Thyroid gland (tissue), 4 donors: Measurements from ENCODE around the gene PRAC1.

Experiments used
- CTCF ChIP-seq, 6 experiments: fragments of 200-600 bp in 3 of 6; fragments of 450-650 bp in 3 of 6; sonication (generic) in 3 of 6; IDR thresholded peaks; one replicate each; pipeline ENCODE4 v1.5.1; 2016 to 2019; ENCODE audit warnings: antibody characterized with exemption in 6 of 6, mild to moderate bottlenecking in 2 of 6, inconsistent platforms in 1 of 6, moderate library complexity in 1 of 6
- POLR2A ChIP-seq, 2 donors: fragments of 450-650 bp; IDR thresholded peaks; one replicate each; pipeline ENCODE4 v1.6.1; 2017; ENCODE audit warnings: antibody characterized with exemption in 2 of 2, mild to moderate bottlenecking in 2 of 2, moderate library complexity in 1 of 2

- TF ChIP-seq CTCF (IDR thresholded peaks at IDR 0.05) (no peak), POLR2A (IDR thresholded peaks at IDR 0.05) (no peak)
Measured at GRCh38 chr17:48755356-48755755, 33.0 kb upstream of the PRAC1 start.
